GOT3 (cell line): ENCODE data around the gene CTNNA1.

Experiments
- DNase-seq: peaks from one replicate; lab custom pipeline; 2025; ENCODE audit warnings: mixed read lengths; lab: John Stamatoyannopoulos, UW

The CTNNA1 gene

DNA sequence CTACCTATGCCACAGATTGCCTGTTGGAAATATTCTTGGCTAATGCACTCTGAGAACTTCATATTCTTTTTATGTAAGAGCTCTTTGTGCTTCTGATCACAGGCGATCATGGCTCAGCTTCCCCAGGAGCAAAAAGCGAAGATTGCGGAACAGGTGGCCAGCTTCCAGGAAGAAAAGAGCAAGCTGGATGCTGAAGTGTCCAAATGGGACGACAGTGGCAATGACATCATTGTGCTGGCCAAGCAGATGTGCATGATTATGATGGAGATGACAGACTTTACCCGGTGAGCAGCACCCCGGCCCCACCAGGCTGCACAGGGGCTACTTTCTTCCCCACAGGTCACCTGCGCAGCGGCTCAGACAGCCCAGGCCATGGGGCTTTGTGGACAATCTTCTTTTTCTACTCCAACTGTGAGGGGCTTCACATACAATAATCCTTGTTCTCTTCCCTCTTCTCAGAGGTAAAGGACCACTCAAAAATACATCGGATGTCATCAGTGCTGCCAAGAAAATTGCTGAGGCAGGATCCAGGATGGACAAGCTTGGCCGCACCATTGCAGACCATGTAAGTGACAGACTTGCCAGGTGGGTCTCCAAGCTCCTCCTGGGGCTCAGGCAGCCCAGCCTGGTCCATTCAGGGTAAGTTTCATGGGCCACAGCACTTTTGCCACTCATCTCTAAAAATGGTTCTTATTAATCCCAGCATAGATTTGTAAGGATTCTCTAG lies 177.3 kb downstream of the CTNNA1 start:
- DNase-seq: no peak

DNA sequence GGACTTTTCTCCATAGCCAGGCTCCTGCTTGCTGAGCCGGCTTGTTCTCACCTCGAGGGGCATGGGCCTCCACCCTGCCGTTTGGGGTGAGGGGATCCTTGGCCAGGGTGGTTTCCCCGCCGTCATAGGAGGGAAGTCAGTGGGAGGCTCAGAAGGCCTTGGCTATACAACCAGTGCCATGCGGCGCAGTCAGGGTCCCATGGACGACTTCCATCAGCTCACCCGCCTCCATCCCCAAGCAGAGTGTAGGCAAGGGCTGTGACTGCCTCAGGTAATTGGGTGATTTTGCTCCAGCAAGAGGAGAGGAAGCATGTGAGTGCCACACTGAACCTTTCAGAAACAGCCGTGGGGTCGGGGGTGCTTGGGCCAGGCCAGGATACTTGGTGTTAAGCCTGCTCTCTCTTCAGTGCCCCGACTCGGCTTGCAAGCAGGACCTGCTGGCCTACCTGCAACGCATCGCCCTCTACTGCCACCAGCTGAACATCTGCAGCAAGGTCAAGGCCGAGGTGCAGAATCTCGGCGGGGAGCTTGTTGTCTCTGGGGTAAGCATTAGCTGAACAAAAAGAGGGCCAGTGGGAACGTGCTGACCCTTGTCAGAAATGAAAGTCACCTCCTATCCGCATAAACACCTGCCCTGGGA lies 179.1 kb downstream of the CTNNA1 start:
- DNase-seq: no peak

DNA sequence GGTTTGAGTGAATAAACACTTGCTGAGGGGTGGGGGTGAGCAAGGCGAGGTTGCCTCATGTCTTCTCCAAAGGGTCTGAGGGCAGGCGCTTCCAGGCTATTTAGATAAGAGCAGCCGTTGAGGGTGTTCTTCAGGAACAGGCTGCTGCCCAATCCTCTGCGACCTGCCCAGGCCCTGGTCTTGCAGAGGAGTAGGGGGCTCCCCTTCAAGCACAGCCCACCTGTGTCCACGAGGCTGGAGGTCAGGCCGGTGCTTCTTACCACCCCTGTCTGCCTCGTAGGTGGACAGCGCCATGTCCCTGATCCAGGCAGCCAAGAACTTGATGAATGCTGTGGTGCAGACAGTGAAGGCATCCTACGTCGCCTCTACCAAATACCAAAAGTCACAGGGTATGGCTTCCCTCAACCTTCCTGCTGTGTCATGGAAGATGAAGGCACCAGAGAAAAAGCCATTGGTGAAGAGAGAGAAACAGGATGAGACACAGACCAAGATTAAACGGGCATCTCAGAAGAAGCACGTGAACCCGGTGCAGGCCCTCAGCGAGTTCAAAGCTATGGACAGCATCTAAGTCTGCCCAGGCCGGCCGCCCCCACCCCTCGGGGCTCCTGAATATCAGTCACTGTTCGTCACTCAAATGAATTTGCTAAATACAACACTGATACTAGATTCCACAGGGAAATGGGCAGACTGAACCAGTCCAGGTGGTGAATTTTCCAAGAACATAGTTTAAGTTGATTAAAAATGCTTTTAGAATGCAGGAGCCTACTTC lies 180.5 kb downstream of the CTNNA1 start:
- DNase-seq: no peak

DNA sequence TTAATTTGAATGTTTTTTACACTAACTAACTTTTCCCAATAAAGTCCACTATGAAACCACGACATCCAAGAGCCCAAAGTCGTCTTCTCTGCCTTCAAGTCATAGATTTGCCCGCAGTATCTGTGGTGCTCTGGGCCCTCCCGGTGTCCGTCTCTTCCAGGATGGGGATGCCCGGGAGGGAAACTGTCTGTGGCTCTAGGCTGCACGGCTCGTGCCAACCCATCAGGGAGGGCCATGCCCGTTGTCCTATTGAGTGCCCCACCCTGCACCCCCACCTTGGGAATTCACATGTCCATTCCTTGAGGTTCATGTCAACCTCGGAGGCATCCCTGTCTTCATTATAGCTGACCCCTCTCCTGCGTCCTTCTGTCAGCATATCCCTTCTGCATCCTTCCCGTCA lies 181.7 kb downstream of the CTNNA1 start:
- DNase-seq: no peak

DNA sequence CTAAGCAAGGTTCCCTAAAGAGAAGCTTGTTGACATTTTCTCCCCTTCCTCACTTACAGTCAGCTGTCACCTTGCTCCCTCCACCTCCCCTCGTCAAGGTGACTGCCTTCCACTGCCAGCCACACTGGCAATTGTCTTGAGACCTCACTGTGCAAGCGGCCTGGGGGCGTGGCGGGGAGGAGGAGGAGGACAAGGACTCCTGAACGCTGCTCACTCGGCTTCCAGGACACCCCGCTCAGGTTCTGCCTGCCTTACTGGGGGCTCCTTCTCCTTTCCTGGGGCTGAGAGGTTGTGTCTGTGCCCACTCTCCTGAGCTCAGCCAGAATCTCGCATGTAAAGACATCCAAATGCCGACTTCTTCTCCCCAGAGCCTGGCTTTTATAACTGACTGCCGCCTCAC lies 182.2 kb downstream of the CTNNA1 start:
- no peak for DNase-seq

DNA sequence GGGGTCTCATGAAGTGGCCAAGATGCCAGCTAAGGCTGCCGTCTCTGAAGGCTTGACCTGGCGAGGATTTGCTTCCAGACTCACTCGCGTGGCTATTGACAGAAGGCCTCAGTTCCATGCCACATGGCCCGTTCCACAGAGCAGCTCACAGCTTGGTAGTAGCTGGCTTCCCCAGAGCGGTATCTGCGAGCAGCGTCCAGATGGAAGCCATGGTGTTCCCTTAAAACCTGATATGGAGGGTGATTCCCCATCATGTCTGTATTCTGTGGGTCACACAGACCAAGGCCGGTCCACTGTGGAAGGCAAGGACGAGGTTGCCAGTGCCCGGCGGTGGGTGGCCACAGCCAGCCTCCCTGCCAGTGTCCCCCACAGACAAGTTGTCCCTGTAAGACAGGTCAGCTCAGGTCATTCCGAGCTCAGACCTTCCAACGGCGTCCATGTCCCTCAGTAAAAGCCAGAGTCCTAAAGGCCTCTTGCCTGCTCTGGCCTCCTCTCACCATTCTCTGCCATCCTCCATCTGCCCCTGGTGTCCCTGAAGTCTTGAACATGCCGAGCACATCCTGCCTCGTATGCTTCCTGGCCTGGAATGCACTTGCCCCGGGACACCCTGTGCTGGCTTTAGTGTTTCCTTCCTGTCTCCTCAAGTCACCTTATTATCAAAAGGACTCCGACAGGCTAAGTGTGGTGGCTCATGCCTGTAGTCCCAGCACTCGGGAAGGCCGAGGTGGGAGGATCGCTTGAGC lies 183.2 kb downstream of the CTNNA1 start:
- no peak for DNase-seq

DNA sequence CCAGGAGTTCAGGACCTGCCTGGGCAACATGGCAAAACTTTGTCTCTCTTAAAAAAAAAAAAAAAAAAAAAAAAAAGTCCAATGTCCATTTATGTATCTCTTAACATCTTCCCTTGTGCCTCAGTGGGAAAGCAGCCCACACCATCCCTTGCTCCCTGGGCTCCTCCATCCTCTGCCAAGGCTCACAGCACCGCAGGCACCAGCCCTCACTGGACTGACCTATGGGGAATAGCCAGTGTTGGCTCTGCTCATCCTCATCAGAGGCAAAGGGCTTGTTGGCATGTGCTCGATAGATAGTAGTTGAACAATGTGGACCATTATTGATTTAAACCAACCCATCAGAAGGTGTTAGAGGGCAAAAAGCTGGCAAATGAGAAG lies 183.7 kb downstream of the CTNNA1 start:
- no peak for DNase-seq

DNA sequence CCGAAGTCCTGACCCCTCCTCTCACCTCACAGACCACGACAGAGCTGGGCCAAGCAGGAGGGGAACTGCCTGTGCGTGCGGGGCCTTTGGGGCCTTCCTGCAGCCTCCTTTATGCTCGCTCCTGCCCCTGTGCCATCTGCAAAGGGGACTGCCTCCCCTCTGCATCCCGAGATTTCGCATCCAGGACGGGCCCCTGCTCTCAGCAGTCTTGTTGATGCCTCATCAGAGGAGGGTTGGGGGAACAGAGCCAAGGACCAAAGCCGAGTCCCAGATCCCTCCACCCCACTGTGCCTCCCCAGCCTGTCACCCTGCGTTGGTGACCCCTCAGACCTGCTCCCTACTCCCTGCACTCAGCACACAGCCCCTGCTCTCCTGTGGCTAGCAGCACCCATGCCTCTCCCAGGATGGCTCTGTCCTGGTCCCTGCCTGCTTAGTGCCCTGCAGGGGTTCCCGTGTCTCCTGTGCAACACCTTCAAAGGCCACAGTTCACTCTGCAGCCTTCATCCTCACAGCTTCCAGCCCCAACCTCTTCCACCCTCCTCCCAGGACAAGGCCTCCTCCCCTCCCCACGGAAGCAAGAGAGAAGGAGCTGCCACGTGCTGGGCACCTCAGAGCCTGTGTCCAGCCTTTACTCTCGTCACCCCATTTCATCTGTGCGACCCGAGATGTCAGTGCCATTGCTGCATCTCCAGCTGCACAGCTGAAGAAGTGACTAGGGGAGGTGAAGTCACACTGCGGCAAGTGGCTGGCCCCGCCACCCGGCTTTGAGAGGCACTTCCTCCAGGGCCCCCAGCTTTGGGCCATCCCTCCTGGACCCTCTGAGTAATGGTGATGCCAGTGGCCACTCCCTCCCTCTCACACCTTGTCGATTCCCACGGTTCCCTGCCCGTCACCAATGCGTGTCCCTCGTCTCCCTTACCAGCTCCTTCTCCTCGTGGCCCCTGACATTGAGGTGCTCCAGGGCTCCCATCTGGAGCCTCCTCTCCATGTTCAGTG lies 184.5 kb downstream of the CTNNA1 start:
- DNase-seq: no peak

DNA sequence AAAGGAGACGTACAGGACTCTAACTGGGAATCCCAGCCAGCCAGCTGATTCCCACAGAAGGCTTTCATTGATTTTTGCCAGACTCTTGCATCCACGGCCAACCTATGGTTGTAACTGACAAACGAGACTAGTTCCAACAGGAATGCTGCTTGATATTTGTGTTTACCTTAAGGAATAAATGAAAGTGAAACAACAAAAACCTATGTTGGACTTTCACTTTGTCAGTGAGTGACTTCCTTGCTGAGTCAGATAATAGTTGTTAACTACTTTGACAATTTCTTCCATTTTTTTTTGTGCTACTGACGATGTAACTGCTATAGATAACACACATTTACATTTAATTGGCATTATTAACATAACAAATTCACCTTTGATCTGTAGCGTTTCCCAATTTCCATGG lies 185.3 kb downstream of the CTNNA1 start:
- no peak for DNase-seq

DNA sequence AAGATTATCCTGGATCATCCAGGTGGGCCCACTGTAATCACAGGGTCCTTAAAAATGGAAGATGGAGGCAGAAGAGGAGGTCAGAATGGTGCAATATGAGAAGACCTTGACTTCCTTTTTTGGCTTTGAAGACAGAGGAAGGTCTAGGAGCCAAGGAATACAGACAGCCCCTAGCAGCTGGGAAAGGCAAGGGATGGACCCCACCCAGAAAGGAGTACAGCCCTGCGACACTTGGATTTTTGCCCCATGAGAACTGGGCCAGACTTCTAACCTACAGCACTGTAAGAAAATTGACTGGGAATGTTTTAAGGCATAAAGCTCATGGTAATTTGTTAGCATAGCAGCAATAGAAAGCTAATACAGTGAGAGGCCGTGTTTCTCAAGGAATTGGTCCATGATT lies 188.8 kb downstream of the CTNNA1 start:
- no peak for DNase-seq

DNA sequence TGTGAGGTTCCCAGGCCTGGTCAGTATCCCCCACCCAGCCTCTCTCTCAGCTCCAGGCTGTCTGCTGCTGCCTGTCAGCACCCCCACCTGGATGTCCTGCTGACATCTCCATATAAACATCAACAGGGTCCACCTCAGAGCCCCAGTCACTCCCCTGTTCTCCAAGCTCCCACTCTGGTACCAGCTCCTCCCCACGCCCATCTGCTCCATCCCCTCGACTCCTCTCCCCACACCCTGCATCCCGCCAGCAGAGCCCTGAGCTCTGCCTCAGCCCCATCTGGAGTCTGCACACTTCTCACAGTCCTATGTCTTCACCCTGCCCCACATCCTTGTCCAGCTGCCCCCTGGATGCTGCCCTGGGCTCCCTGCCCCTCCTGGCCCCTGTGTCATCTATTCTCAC lies 189.6 kb downstream of the CTNNA1 start:
- DNase-seq: no peak

DNA sequence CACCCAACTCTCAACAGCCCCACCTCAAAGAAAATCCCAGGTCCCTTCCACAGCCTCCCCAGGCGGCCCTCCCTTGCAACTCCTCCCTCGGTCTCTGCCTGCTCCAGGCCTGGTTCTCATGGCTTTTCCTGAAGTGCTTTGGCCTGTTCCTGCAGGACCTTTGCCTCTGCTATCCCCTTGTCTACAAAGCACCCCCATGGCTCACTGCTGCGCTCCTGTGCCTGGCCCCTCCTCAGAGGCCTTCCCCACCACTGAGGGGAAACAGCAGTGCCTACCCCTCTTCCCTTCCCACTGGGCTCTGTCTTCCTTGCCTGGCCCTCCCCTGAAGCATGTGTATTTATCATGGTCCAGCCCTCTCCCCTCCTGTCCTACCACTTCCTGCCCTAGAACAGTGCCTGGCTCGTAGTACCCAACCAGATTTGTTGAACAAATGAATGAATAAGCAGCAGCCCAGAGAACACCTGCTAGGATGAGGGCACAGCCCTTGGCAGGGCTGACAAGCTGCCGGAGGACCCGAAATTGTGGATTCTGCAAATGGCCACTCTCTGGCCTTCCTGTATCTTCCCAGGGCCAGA lies 190.5 kb downstream of the CTNNA1 start:
- no peak for DNase-seq

DNA sequence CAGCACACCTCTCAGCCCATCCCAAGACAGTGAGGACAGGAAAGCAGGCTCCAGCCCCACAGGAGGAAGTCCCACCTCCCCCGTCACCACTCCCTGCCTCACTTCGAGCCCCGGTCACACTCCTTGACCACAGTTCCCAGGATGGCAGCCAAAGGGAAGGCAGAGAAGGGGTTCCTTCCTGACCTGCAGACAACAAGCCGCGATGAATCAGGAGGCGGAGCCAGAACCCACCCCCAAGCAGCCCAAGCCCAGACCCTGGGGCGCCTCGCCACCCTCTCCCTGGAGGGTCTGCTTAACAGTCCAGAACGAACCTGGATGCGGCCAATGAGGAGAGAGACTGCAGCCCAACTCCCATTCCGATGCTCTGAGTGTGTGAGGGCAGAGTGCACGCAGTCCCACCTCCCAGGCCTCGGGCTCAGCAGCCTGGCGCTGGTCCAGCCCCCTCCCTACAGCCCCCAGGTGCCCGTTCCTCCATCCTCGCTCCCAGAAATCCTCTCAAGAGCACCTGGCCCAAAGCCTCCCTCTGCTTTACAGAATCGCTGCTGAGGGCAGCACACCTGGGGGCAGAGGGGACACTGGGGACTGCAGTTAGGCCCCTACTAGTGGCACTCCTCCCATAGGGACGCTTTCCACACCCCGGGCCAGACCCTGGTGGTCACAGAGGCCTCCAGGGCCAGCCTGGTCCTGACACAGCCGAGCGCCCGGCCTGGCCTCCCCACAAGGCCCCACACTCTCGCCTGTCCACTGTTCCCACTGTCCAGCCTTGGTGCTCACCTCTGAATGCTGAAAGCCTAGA lies 191.5 kb downstream of the CTNNA1 start:
- no peak for DNase-seq

DNA sequence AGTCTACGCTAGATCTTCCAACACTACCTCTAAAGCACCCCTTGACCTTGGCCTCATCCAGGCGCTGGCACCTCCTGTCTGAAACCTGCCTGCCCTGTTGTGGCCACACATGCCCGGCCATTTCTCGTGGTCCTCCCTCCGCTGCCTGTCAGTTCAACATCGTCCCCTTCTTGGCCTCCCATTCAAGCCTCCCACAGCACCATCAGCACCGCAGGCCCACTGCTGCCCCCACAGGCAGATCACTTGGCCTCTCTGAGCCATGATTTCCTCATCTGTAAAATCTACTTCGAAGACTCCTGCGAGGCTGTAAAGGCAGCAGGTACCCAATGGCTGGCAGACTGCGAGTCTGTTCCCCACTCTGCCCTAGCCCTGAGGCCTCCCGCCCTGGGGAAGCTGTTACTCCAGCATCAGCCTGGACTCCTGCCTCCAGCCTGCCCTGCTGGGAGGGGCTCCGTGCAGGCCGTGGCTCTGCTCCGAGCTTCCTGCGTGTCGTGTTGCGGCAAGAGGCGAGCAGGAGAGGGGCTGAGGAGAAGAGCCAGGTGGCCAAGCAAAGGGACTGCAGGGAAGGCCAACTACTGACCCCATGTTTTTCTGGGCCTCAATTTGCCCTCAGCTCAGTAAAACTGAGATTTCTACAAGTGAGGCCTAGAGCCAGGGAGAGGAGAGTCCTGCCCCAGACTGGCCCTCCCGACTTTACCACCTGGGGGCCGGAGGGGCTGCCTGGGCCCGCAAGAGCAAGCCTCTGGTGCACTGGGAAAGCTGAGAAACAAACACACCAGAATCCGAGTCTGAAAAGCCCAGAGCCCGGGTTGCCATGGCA lies 192.4 kb downstream of the CTNNA1 start:
- DNase-seq: no peak

DNA sequence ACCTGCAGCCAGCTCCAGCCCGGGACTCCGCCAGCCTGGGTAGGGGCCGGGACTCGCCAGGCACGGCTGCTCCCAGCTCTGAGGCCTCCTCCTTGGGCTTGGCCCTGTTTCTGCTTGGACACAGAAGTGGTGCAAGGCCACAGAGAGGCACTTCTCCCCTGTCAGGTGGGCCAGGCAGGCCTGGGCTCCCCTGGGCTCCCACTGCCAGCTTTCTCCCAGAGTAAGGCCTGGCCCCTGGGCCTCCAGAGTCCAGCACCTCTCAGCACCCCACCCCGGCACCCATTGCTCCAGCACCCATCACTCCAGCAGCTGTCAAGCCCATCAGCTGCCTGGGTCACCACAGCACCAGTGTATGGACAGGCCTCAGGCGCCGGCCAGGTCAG lies 193.0 kb downstream of the CTNNA1 start:
- DNase-seq: no peak

DNA sequence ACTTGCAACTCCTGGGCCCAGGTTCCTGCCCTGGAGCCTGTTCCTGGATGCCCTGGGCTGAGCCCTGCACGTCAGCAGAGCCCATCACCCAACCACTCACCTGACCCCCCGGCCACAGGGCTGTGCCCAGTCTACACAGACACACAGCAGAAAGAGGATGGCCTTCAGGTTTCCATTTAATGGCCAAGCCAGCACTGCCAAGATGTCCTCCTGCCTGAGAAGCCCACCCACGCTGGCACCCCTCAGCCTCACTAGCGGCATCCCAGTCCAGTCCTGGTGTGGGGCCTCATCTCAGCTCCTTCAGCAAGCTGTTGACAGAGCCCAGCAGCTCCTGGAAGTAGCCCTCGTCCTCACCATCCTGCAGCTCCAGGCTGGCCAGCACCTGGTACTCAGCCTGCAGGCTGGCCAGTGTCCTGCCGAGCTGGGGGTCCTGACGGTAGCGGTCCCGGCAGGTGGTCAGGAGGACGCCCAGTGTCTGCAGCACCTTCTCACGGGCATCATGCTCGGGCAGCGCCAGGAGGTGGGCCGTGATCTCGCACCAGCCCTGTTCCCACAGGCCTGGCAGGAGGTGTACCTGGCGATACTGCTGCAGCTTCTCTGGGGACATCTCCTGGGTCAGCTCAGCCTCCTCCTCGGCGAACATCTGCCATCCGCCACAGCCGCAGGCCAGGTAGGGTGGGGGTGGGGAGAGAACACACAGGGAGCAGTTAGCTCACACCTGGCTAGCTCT lies 193.8 kb downstream of the CTNNA1 start:
- no peak for DNase-seq

DNA sequence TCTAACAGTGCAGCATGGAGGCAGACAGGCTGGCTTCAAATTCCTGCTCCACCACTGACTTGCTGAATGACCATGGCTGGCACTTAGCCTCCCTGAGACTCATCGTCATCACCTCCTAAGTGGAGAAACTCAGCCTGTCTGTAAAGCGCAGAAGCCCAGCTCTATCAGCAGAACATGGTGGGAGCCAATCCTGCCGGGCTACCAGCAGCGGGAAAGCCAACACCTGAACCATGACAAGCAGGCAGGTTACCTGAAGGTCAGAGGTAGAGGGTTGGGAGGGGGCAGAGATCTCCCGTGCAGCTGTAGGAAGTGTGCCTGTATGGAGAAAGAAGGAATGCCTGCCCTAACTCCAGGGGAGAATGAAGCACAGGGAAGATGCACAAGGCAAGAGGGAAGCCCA lies 194.6 kb downstream of the CTNNA1 start:
- DNase-seq: no peak

DNA sequence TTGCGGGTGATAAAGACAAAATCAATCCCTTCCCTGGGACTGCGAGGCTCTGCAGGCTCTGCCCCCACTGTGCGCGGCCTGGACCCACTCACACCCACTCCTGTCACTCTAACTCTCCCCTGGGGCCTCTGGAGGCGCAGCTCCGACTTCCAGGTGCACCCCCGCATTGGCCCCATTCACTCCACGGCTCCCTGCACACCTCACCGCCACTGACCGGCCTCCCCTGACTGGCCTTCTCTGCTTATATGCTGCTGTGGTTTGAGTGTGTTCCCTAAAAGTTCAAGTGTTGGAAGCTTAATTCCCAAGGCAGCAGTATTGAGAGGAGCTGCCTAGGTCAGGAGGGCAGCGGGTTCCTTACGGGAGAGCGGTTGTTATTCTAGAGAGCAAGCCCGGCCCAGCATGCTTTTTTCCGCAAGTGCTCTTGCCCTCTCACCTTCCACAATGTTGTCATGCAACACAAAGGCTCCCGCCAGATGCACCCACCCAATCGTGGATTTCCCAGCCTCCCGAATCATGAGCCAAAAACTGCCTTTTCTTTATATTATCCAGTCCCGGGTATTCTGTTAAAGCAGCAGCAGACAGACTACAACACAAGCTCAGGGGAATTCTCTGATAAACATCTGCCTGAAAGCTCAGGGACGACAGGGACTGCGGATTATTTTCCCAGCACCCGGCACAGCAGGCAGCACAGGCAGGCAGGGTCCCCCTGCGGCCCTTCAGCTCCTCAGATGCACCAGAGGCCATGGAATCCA lies 195.4 kb downstream of the CTNNA1 start:
- no peak for DNase-seq
